NOMO-1 (cell line): ENCODE data around the gene BAG3.

Experiments used
- DNase-seq, 2 experiments: peaks; one replicate each; lab custom pipeline; 2025; ENCODE audit not compliant: unreplicated experiment in 2 of 2; lab: John Stamatoyannopoulos, UW

BAG3 gene

DNA sequence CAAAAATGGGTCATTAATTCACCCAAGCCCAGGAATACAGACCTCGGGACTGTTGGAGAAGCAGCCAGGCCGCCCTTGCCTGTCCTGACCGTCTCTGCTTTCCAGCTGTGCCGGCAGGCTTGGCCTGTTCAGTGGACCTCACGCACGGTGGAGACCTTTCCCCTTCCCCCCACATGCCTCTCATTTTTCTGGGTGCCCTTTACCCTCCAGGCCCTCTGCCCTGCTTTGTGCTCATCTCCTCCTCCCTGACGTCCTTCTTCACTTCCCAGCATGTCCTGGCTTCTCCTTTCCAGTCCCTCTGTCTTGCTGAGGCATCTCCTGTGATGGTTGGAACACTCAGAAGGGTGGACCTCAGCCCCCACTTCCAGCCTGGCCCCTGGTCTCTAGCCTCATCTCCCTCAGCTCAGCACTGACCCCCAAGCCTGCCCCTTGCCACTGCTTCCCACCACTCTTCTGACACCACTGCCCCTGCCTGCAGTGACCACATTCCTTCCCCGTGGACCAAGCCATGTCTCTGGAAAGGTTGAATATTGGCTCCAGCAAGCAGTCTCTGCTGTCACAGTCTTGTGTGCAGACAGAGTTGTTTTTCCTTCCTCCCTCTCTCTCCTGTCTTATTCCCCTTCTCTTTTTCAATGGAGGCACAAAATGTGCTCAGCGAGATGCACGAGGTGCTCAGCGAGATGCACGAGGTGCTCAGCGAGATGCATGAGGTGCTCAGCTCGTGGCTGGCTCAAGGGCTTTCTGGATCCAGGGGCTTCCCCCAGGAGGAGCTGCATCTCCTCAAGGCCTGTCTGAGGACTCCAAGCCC lies 14.9 kb downstream of the BAG3 start:
- DNase-seq, result no peak

DNA sequence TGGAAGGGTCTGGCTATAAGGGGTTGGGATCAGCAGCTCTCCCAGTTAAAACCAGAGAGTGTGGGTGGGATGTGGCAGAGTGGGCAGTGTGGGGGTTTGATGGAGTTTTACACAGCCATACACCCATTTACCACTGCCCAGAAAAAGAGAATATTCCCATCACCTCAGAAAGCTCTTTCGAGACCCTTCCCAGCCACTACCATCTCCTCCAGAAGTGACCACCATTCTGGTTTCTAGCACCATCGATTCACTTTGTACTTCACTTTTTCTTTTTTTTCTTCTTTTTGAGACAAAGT lies 15.5 kb downstream of the BAG3 start:
- DNase-seq, result no peak

DNA sequence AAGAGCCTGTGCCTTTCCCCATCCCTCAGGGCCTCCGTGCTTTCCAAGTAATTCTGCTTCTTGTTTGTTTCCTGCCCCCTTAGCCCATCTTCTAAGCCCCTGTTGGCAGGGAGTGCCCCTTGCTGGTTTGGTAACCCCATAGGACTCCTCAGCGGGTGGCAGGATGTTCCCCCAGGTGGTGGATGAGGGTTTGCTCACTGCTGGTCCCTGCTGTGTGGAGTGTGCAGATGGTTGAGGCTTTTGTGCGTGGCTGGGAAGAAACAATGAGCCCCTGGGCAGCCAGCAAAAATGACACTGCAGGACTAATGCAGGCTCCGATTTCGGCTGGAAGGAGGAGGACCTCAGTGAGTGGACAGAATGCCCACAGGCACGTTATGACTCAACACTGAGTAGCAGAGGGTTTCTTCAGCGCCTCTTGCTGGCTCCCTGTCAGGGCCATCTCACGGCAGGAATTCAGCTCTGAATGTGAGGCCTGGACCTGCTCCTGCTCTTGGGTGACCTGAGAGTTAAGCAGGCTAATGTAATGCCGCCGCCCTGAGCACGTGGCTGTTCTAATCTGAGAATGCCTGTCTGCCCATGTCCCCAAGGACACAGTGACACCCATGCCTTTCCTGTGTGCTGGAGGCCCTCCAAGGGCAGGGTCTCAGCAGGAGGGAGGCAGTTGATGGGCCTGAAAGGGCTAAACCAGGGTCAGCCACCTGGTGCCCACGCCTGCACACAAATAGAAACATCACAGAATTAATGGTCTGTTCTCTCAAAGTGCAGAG lies 16.6 kb downstream of the BAG3 start:
- no peak for DNase-seq

DNA sequence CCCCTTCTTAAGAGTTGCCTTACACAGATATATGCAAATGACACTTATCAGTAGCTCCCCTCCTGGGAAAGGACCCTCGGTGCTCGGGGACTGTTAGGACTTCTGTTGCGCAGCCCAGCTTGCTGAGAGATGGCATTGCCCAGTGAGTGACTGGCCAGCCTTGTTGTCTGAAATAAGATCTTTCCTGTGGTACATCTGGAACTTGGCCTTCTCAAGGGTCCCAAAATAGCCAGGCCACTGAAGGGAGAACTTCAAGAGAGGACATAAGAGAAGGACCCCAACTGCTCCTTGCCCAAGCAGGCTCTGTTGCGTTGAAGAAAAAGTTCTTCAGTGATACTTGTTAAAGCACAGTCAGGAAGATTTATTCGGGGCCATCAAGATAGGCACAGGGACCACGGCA lies 17.3 kb downstream of the BAG3 start:
- DNase-seq, result no peak

GRCh38 chr10:119669331-119669730 lies 18.2 kb downstream of the BAG3 start:
- DNase-seq, result no peak

DNA sequence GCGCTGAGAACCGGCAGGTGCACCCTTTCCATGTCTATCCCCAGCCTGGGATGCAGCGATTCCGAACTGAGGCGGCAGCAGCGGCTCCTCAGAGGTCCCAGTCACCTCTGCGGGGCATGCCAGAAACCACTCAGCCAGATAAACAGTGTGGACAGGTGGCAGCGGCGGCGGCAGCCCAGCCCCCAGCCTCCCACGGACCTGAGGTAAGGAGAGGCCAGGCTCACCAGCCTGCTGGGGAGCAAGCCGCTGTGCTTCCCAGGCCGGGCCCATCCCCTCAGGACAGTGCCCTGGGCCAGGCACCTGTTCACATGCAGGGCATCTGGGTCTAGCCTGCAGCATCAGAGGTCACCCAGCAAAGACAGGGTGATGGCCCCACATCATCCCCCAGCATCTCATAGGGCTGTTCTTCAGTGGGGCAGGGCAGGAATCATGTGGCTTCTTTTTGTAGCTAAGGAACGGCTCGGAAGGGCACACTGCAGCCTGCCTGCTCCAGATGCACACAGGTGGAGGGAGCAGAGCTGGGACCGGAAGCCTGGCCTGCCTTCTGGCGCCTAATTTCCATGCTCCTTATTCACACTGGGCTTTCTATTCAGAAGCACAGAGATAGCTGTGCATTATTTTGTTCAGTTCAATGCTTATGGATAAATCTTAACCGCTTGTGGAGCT lies 18.9 kb downstream of the BAG3 start:
- DNase-seq, result no peak

GRCh38 chr10:119670717-119671116 lies 19.5 kb downstream of the BAG3 start:
- no peak for DNase-seq

- no peak for DNase-seq
These were observed 20.2 kb downstream of the BAG3 start for GRCh38 chr10:119671381-119671780.

DNA sequence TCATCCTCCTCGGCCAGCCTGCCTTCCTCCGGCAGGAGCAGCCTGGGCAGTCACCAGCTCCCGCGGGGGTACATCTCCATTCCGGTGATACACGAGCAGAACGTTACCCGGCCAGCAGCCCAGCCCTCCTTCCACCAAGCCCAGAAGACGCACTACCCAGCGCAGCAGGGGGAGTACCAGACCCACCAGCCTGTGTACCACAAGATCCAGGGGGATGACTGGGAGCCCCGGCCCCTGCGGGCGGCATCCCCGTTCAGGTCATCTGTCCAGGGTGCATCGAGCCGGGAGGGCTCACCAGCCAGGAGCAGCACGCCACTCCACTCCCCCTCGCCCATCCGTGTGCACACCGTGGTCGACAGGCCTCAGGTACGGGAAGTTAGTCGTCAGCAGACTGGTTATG lies 21.1 kb downstream of the BAG3 start:
- DNase-seq, result no peak

DNA sequence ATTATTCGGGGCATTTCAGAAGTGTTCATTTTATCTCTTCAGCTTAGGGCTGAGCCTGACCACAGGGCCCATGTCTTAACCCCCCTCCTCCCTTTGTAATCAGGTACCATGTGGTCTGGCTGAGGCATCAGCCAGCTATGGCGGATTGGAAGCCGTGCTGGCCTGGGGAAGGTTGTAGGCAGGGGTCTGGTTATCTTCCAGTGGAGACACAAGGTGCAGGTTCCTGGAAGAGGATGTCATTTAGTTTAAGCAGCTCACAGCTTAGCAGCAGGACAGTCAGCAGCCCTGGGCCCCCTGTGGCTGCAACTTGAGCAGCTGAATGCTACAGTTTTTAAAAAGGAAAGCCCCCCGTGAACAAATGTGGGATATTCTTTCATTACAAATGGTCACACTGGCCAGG lies 22.1 kb downstream of the BAG3 start:
- DNase-seq, result no peak

DNA sequence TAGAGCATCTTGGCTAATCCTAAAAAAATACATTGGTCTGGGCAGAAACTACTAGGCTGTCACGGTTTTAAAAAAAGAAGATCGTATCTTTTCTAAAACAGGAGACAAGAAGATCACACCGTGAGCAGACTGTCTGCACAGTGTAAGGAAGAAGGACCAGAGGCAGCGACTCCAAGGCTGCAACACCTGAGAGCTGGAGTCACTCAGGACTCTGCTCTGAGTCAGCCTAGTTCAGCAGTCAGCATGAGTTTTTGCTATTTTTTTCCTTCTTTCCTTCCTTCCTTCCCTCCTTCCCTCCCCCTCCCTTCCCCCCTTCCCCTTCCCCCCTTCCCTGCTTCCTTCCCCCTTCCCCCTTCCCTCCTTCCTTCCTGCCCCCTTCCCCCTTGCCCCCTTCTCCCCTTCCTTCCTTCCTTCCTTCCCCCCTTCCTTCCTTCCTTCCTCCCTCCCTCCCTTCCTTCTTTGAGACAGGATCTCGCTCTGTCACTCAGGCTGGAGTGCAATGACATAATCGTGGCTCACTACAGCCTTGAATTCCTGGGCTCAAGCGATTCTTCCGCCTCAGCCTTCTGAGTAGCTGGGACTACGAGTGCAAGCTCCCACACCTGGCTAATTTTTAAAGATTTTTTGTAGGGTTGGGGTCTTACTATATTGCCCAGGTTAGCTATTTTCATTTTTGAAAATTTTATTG lies 24.4 kb downstream of the BAG3 start:
- DNase-seq, result no peak

DNA sequence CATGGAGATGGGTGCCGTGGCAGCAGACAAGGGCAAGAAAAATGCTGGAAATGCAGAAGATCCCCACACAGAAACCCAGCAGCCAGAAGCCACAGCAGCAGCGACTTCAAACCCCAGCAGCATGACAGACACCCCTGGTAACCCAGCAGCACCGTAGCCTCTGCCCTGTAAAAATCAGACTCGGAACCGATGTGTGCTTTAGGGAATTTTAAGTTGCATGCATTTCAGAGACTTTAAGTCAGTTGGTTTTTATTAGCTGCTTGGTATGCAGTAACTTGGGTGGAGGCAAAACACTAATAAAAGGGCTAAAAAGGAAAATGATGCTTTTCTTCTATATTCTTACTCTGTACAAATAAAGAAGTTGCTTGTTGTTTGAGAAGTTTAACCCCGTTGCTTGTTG lies 25.9 kb downstream of the BAG3 start:
- DNase-seq, result no peak

GRCh38 chr10:119677904-119678755 lies 26.9 kb downstream of the BAG3 start:
- DNase-seq, result no peak

- DNase-seq, result no peak
These were observed 28.3 kb downstream of the BAG3 start for GRCh38 chr10:119679480-119679829.

GRCh38 chr10:119680050-119680449 lies 28.9 kb downstream of the BAG3 start:
- DNase-seq, result no peak

- DNase-seq, result no peak
These were observed 29.5 kb downstream of the BAG3 start for GRCh38 chr10:119680650-119681081.

- peak; percentile 59 to 63 for DNase-seq
These were observed 35.4 kb downstream of the BAG3 start for GRCh38 chr10:119686465-119687191.

GRCh38 chr10:119687192-119688032 lies 36.2 kb downstream of the BAG3 start:
- no peak for DNase-seq

DNA sequence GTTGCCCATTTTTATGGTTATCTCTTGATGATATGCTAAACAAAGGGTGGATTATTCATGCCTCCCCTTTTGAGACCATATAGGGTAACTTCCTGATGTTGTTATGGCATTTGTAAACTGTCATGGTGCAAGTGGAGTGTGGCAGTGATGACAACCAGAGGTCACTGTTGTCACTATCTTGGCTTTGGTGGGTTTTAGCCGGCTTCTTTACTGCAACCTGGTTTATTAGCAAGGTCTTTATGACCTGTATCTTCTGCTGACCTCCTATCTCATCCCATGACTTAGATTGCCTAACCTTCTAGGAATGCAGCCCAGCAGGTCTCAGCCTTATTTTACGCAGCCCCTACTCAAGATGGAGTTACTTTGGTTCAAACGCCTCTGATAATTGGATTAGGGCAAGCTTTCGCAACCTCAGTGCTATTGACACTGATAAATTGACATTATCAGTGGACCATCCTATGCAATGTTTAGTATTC lies 36.9 kb downstream of the BAG3 start:
- peak in 1 of 2 experiments; percentile 30 for DNase-seq
